Breast epithelium (tissue), 3 donors: Measurements from ENCODE around the gene HOXA5.

Source experiments
- POLR2A ChIP-seq: fragments of 450-650 bp; IDR thresholded peaks from one replicate; pipeline ENCODE4 v1.6.1; 2016; ENCODE audit warnings: antibody characterized with exemption, mild to moderate bottlenecking, moderate library complexity
- POLR2AphosphoS5 ChIP-seq, 3 donors: sonication (generic); formaldehyde crosslinking; IDR thresholded peaks; one replicate each; pipeline ENCODE4 v1.6.1; 2017; ENCODE audit warnings: antibody characterized with exemption in 3 of 3
- TF ChIP-seq, protein P1 (sequence below), 3 donors: fragments of 450-650 bp; IDR thresholded peaks; one replicate each; pipeline ENCODE4 v1.5.1; 2016 to 2017; ENCODE audit warnings: antibody characterized with exemption in 3 of 3, mild to moderate bottlenecking in 3 of 3, moderate library complexity in 3 of 3

DNA sequence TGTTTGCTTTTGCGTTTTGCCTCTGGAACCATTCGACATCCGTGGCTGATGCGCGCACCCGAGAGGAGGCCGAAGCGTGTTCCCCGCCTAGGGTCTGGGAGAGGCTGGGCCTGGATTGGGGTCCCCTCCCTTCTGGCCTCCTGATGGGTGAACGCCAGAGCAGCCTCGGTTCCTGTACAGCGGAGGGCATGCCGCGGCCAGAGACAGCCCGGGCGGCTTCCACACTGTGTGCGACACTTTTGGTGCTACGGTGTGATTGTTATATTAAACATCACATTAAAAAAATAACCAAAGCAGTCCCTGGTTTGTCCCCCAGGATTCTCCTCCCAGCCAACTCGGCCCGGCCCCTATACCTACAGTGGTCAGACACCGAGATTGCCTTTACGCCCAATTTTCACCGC, 16.7 kb upstream of the HOXA5 start:
- TF ChIP-seq, protein P1, sequence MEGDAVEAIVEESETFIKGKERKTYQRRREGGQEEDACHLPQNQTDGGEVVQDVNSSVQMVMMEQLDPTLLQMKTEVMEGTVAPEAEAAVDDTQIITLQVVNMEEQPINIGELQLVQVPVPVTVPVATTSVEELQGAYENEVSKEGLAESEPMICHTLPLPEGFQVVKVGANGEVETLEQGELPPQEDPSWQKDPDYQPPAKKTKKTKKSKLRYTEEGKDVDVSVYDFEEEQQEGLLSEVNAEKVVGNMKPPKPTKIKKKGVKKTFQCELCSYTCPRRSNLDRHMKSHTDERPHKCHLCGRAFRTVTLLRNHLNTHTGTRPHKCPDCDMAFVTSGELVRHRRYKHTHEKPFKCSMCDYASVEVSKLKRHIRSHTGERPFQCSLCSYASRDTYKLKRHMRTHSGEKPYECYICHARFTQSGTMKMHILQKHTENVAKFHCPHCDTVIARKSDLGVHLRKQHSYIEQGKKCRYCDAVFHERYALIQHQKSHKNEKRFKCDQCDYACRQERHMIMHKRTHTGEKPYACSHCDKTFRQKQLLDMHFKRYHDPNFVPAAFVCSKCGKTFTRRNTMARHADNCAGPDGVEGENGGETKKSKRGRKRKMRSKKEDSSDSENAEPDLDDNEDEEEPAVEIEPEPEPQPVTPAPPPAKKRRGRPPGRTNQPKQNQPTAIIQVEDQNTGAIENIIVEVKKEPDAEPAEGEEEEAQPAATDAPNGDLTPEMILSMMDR (IDR thresholded peaks at IDR 0.05), result no peak
- TF ChIP-seq POLR2AphosphoS5 (IDR thresholded peaks at IDR 0.05) (no peak), POLR2A (no peak)
